Measurements from ENCODE around the gene BTBD7.

The BTBD7 gene

DNA sequence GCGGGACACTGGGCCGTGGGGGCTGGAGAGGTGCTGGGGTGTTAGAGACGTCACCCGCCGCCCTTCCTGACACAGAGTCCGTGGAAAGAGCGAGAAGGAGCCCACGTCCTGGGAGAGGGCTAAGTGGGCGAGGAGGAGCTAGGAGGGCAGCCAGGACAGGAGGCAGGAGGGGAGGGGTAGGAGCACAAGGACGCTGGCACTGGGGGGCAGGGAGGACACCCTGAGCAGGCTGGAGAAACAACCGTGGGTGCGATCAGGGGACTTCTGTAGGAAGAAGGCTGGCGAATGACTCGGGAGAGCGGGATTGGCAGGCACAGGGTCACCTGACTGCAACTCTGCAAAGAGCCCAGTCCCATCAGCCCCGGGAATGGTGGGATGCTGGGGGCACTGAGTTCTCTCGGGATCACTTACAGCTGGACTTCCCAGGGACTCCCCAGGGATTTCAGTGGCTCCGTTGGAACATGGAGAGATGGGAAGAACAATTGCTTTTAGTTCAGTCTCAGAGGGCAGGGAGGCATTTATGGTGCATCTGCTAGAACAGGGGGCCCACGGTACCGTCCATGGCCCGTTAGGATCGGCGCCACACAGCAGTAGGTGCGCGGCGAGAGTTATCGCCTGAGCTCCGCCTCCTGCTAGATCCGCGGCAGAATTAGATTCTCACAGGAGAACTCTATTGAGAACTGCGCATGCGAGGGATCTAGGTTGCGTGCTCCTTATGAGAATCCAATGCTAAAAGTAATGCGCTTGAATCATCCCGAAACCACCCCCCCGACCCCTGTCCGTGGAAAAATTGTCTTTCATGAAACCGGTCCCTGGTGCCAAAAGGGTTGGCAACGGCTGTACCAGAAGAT, 101.5 kb downstream of the BTBD7 start:
- Histone ChIP-seq H3K4me3 (ENCODE audit: low read depth, low read length) (no peak overlapping the region), H3K9me3 (ENCODE audit: control insufficient read depth, insufficient read depth, low read length) (no peaks in the 10 kb centered on the region), H3K27me3 (ENCODE audit: control insufficient read depth, insufficient read depth, low read length) (no peaks in the 10 kb centered on the region), H3K4me1 (ENCODE audit: control insufficient read depth, insufficient read depth, low read length) (no peaks in the 10 kb centered on the region), H3K36me3 (ENCODE audit: control insufficient read depth, insufficient read depth, low read length) (no peaks in the 10 kb centered on the region), H3K9ac (ENCODE audit: low read depth, low read length) (no peak overlapping the region)

DNA sequence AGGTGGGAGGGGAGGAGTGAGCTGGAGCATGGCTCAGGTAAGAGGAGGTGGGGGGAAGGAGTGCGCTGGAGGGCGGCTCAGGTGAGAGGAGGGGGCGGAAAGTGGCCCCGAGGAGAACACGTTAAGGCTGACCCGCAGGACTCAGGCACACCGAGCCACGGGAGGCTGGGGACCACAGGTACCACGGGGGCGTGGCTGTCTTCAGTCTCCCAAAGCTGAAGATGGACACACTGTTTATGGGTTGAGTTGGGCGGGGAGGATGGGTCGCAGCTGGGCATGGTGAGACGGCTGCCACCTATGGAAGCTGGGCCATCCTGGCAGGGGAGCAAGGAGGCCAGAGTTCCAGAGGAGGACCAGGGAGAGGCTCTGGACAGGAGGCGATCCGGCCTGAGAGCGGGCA, 102.3 kb downstream of the BTBD7 start:
- no peak overlapping the region for H3K9ac ChIP-seq (ENCODE audit: low read depth, low read length)
- no peaks in the 10 kb centered on the region for H3K9me3 ChIP-seq (ENCODE audit: control insufficient read depth, insufficient read depth, low read length)

DNA sequence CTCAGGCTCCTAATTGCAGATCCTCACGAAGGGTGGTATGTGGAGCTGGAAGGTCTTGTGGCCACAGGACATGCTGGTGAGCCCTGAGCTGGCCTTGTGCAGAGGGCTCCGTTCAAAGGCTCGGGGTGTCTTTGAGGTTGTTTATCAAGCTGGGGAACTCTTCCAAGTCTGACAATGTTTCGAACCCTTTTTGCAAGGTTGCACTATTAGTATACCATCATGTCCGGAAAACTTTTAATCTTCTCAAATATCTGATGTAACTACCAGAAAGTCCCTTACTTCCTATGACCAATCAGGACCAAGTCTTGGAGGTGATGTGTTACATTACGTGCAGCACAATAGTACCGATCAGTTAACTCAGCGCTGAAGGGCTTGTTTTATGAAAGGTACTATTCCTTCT, 104.3 kb downstream of the BTBD7 start:
- Histone ChIP-seq H3K9me3 (ENCODE audit: control insufficient read depth, insufficient read depth, low read length) (no peaks in the 10 kb centered on the region), H3K36me3 (ENCODE audit: control insufficient read depth, insufficient read depth, low read length) (no peaks in the 10 kb centered on the region), H3K27me3 (ENCODE audit: control insufficient read depth, insufficient read depth, low read length) (no peaks in the 10 kb centered on the region), H3K4me3 (ENCODE audit: low read depth, low read length) (no peak overlapping the region), H3K4me1 (ENCODE audit: control insufficient read depth, insufficient read depth, low read length) (no peaks in the 10 kb centered on the region), H3K9ac (ENCODE audit: low read depth, low read length) (no peak overlapping the region)

More for the DNA sequence above, 102.3 kb downstream of the BTBD7 start:
- no peak overlapping the region for H3K4me3 ChIP-seq (ENCODE audit: low read depth, low read length)
- H3K36me3 ChIP-seq (ENCODE audit: control insufficient read depth, insufficient read depth, low read length), result no peaks in the 10 kb centered on the region
- no peaks in the 10 kb centered on the region for H3K27me3 ChIP-seq (ENCODE audit: control insufficient read depth, insufficient read depth, low read length)
- no peaks in the 10 kb centered on the region for H3K4me1 ChIP-seq (ENCODE audit: control insufficient read depth, insufficient read depth, low read length)

DNA sequence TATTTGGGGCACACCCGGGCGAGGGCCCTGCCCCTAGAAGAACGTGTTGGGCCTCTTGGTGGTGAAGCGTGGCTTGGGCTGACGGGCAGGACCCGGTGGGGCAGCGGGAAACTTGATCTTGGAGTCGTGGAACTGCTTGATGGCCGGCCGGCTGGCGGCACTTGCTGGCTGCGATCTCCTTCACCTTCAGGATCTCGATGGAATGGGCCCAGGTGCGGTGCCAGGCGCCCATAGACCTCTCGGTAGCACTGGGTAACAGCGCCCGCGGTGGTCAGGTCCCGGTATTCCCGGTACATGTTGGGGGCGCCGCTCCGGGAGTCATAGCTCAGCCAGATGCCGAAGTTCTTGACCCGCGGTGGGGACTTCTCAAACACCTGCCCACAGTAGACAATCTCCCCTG, 109.3 kb downstream of the BTBD7 start:
- Histone ChIP-seq H3K4me1 (ENCODE audit: control insufficient read depth, insufficient read depth, low read length) (no peaks in the 10 kb centered on the region), H3K27me3 (ENCODE audit: control insufficient read depth, insufficient read depth, low read length) (no peaks in the 10 kb centered on the region), H3K4me3 (ENCODE audit: low read depth, low read length) (no peak overlapping the region), H3K9me3 (ENCODE audit: control insufficient read depth, insufficient read depth, low read length) (no peaks in the 10 kb centered on the region), H3K9ac (ENCODE audit: low read depth, low read length) (no peak overlapping the region), H3K36me3 (ENCODE audit: control insufficient read depth, insufficient read depth, low read length) (peaks cover 3% of the 10 kb centered on the region)

DNA sequence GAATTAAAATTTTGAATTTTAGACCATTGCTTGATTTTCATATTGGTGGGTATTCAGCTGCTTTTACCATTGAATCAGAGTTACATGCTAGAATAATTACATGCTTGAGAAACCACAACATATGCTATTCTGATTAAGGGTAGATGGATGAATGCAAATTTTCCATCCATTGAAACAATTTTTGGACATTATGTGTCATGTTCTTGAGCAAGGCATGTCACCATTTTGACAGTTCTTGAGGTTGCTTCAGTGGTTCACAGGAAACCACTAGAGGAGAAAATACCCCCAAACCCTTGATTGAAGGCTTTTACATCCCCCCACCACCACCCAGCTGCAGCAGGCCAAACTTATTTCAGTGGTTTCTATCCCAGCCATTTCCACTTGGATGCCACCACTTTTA, 112.3 kb downstream of the BTBD7 start:
- Histone ChIP-seq H3K9ac (ENCODE audit: low read depth, low read length) (no peak overlapping the region), H3K36me3 (ENCODE audit: control insufficient read depth, insufficient read depth, low read length) (peaks cover 10% of the 10 kb centered on the region), H3K4me1 (ENCODE audit: control insufficient read depth, insufficient read depth, low read length) (no peaks in the 10 kb centered on the region), H3K9me3 (ENCODE audit: control insufficient read depth, insufficient read depth, low read length) (no peaks in the 10 kb centered on the region), H3K27me3 (ENCODE audit: control insufficient read depth, insufficient read depth, low read length) (no peaks in the 10 kb centered on the region), H3K4me3 (ENCODE audit: low read depth, low read length) (no peak overlapping the region)

DNA sequence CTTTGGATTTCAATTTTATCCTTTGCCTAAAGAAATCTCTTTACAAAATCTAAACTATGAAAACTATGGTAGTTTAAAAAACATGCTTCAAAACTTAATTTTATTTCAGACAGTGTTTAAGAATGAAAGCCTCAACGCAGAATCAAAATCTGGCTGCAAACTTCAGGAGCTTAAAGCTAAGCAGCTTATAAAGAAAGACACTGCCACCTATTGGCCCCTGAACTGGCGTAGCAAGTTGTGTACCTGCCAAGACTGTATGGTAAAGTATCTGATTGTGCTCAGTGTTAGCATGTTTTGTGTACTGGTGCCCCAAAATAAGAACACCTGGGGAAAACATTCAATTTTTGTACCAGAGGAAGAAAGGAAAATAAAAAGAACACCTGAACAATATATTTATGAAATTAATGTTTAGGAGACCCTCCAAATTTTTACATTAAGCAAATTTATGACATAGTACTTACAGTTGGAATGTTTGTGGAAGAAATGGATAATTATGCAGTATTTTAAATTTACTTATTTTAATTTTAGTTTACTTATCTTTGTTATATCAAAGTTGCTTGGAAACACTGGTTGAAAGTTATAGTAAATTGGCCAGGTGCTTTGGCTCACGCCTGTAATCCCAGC, 113.6 kb downstream of the BTBD7 start:
- Histone ChIP-seq H3K9ac (ENCODE audit: low read depth, low read length) (no peak overlapping the region), H3K27me3 (ENCODE audit: control insufficient read depth, insufficient read depth, low read length) (no peaks in the 10 kb centered on the region), H3K4me1 (ENCODE audit: control insufficient read depth, insufficient read depth, low read length) (no peaks in the 10 kb centered on the region), H3K4me3 (ENCODE audit: low read depth, low read length) (no peak overlapping the region), H3K9me3 (ENCODE audit: control insufficient read depth, insufficient read depth, low read length) (no peaks in the 10 kb centered on the region), H3K36me3 (ENCODE audit: control insufficient read depth, insufficient read depth, low read length) (peaks cover 10% of the 10 kb centered on the region)

DNA sequence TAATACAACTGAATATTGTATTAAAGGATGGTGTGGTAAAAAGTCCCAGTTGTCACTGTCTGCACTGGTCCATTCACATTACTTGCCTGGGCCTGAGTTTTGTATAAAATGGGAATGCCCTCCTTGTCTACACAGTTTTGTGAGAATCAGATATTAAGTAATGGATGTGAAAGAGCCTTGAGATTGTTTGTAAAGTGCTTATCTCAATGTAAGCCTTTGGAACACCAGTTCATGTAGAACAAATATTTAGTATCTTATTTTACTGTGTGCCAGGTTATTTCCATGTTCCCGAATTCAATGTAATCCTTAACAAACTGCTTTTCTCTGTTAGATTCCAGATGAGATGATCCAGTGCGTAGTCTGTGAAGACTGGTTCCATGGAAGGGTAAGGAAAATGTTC, 118.2 kb downstream of the BTBD7 start:
- H3K27me3 ChIP-seq (ENCODE audit: control insufficient read depth, insufficient read depth, low read length), result no peaks in the 10 kb centered on the region
- no peak overlapping the region for H3K9ac ChIP-seq (ENCODE audit: low read depth, low read length)
- H3K4me1 ChIP-seq (ENCODE audit: control insufficient read depth, insufficient read depth, low read length), result no peaks in the 10 kb centered on the region
- peaks cover 7% of the 10 kb centered on the region for H3K36me3 ChIP-seq (ENCODE audit: control insufficient read depth, insufficient read depth, low read length)
- no peaks in the 10 kb centered on the region for H3K9me3 ChIP-seq (ENCODE audit: control insufficient read depth, insufficient read depth, low read length)
- no peak overlapping the region for H3K4me3 ChIP-seq (ENCODE audit: low read depth, low read length)

DNA sequence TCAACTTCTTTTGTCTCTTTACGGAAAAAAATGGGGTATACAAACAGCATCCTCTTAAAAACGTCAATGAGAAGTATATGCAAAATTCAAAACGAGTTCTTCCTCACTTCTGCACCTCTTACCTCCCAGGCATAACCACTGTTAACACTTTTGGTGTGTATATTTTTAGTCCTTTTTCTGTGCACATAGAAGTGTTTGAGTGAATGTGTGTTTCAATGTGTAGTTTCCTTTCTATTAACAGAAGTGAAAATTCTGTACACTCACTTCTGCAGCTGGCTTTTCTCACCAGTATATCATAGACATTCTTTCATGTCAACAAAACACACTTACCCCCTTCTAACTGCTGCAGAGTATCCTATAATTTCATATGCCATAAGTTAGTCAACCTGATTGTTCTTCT, 120.4 kb downstream of the BTBD7 start:
- no peak overlapping the region for H3K4me3 ChIP-seq (ENCODE audit: low read depth, low read length)
- no peak overlapping the region for H3K9ac ChIP-seq (ENCODE audit: low read depth, low read length)
- H3K9me3 ChIP-seq (ENCODE audit: control insufficient read depth, insufficient read depth, low read length), result no peaks in the 10 kb centered on the region
- no peaks in the 10 kb centered on the region for H3K27me3 ChIP-seq (ENCODE audit: control insufficient read depth, insufficient read depth, low read length)
- H3K36me3 ChIP-seq (ENCODE audit: control insufficient read depth, insufficient read depth, low read length), result peaks cover 7% of the 10 kb centered on the region
- peaks cover 4% of the 10 kb centered on the region for H3K4me1 ChIP-seq (ENCODE audit: control insufficient read depth, insufficient read depth, low read length)

DNA sequence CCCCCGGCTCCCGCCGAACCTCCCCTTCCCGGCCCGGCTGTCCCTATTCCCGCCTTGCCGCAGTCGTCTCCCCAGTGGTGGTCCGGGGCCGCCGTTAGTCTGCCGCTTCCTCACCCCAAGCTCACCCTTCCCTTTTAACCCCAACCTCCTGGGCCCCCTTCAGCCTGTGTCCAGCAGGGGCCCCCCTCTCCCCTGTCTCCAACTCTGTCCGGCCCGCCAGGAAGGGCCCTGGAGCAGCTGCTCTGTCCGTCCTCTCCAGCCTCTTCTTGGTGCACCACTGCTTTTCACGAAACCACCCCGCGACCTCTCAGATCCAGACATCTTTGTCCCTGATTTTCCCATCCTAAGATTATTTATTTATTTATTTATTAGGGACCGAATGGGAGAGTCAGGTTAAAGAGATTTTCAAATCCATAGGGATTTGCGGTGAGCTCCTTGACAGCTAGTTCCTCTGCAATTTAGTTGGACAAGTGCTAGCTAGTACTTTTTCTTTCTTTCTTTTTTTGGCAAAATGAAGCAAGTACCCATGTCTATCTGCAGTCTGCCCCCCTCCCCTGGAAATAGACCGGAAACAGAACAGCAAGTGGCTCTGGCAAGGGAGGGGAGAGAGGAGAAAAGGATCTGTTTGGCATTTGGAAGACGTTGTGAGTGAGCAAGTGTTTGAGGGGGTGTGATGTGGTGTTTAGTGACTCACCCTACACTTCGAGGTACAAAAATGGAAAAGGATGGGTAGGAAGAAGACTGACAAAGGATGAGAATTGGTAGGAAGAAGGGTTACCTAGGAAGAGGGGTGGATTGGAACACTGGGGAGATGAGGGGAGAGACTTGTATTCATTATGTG, 125.1 kb downstream of the BTBD7 start:
- H3K27me3 ChIP-seq (ENCODE audit: control insufficient read depth, insufficient read depth, low read length), result no peaks in the 10 kb centered on the region
- peak overlapping the region; percentile 93 for H3K4me3 ChIP-seq (ENCODE audit: low read depth, low read length)
- H3K36me3 ChIP-seq (ENCODE audit: control insufficient read depth, insufficient read depth, low read length), result no peaks in the 10 kb centered on the region
- no peaks in the 10 kb centered on the region for H3K9me3 ChIP-seq (ENCODE audit: control insufficient read depth, insufficient read depth, low read length)
- peaks cover 4% of the 10 kb centered on the region for H3K4me1 ChIP-seq (ENCODE audit: control insufficient read depth, insufficient read depth, low read length)
- H3K9ac ChIP-seq (ENCODE audit: low read depth, low read length), result peak overlapping the region; percentile 65

DNA sequence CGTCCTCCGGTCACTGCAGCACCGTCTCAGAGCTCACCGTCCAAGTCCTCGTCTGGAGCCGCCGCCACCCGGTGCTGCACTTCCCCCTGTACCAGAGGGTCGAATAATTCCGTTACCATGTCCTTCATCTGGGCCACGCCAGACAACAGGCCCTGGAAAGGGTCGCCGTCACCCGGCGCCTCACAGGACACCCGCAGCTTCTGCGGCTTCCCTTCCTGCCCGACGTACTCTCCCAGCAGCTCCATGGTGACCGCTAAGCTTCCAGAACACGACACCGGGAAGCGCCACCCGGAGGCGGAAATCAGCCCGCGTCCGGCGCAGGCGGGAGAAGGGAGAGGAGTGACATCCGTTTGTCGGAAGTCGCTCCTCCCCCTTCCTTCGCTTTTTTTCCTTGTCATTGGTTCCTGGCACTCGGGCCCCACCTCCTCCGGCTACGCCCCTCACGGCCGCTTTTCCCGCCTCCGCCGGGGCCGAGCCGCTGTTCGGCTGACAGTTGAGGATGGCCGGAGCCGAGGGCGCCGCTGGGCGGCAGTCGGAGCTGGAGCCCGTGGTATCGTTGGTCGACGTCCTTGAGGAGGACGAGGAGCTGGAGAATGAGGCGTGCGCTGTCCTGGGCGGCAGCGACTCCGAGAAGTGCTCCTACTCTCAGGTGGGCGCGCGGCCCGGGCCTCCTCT, 125.9 kb downstream of the BTBD7 start, which contains the start of the genes GON7 and UBR7:
Gene GON7, minus strand, starts transcription at position 273 of the 675 bp plus-strand sequence. Its CDS starts 28 bp downstream, at position 245.
Gene UBR7, plus strand, starts transcription at position 464 of the 675 bp plus-strand sequence. Its CDS starts 36 bp downstream, at position 500.
- Histone ChIP-seq H3K9ac (ENCODE audit: low read depth, low read length) (peak within 1 kb of the TSS; percentile 85), H3K4me1 (ENCODE audit: control insufficient read depth, insufficient read depth, low read length) (peaks cover 4% of the 10 kb centered on the region), H3K36me3 (ENCODE audit: control insufficient read depth, insufficient read depth, low read length) (no peaks in the 10 kb centered on the region), H3K9me3 (ENCODE audit: control insufficient read depth, insufficient read depth, low read length) (no peaks in the 10 kb centered on the region), H3K27me3 (ENCODE audit: control insufficient read depth, insufficient read depth, low read length) (no peaks in the 10 kb centered on the region), H3K4me3 (ENCODE audit: low read depth, low read length) (peak within 1 kb of the TSS; percentile 93)

DNA sequence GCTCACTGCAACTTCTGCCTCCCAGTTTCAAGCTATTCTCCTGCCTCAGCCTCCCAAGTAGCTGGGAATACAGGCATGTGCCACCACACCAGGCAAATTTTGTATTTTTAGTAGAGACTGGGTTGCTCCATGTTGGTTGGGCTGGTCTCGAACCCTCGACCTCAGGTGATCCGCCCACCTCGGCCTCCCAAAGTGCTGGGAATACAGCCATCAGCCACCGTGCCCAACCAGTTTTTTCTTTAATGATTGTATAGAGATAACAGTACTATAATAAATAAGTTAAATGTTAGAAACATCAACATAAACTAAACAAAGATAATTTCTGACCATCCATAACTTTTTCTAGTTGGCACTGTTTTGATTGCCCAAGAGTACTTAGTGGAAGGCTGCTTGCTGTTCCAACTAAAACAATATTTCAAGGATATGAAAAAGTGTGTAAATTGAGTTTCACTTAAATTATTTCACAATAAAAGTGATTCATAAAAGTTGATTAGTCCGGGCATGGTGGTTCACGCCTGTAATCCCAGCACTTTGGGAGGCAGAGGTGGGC, 131.6 kb downstream of the BTBD7 start:
- Histone ChIP-seq H3K27me3 (ENCODE audit: control insufficient read depth, insufficient read depth, low read length) (no peaks in the 10 kb centered on the region), H3K9ac (ENCODE audit: low read depth, low read length) (no peak overlapping the region), H3K9me3 (ENCODE audit: control insufficient read depth, insufficient read depth, low read length) (no peaks in the 10 kb centered on the region), H3K4me3 (ENCODE audit: low read depth, low read length) (no peak overlapping the region), H3K4me1 (ENCODE audit: control insufficient read depth, insufficient read depth, low read length) (no peaks in the 10 kb centered on the region), H3K36me3 (ENCODE audit: control insufficient read depth, insufficient read depth, low read length) (no peaks in the 10 kb centered on the region)

Measured in iPS-15b (cell line).